Karpas-422 (cell line): ENCODE data around the gene FAM186B. TPM values are rescaled to one million over a fixed set of nuclear protein-coding genes. Genes with fewer than 3 reads are reported as not detected.
A peak's percentile ranks its signal among the peaks of the same experiment; 100 is the strongest.

Source experiments
- DNase-seq: peaks from one replicate; pipeline ENCODE4 v3.0.0-alpha.2; 2015
- H2AFZ ChIP-seq: fragments of 200-600 bp; sonication (generic); 2 replicates; pipeline ENCODE4 v1.6.1; 2014; ENCODE audit warnings: antibody characterized with exemption, low read length, mixed read lengths
- H3K27ac ChIP-seq: fragments of 200-600 bp; sonication (generic); 2 replicates; pipeline ENCODE4 v1.5.1; 2014; ENCODE audit warnings: mild to moderate bottlenecking, low read length, moderate library complexity
- H3K27me3 ChIP-seq: fragments of 200-600 bp; sonication (generic); 2 replicates; pipeline ENCODE4 v1.6.1; 2014; ENCODE audit warnings: low read length, mixed read lengths
- H3K36me3 ChIP-seq: fragments of 200-600 bp; sonication (generic); 2 replicates; pipeline ENCODE4 v1.6.1; 2014; ENCODE audit warnings: low read length, mixed read lengths; ENCODE audit not compliant: insufficient read depth
- H3K4me1 ChIP-seq: fragments of 200-600 bp; sonication (generic); 2 replicates; pipeline ENCODE4 v1.6.1; 2014; ENCODE audit warnings: mild to moderate bottlenecking, low read length, mixed read lengths
- H3K4me2 ChIP-seq: fragments of 200-600 bp; sonication (generic); 2 replicates; pipeline ENCODE4 v1.6.1; 2014; ENCODE audit warnings: low read length, low read depth, mild to moderate bottlenecking; ENCODE audit not compliant: poor library complexity, severe bottlenecking
- H3K4me3 ChIP-seq: fragments of 200-600 bp; sonication (generic); 2 replicates; pipeline ENCODE4 v1.5.1; 2014; ENCODE audit warnings: mild to moderate bottlenecking, antibody characterized with exemption, low read length, mixed read lengths
- H3K79me2 ChIP-seq: fragments of 200-600 bp; sonication (generic); 2 replicates; pipeline ENCODE4 v1.6.1; 2014; ENCODE audit warnings: mild to moderate bottlenecking, low read length, mixed read lengths
- H3K9ac ChIP-seq: fragments of 200-600 bp; sonication (generic); 2 replicates; pipeline ENCODE4 v1.6.0; 2014; ENCODE audit warnings: low read length
- H3K9me2 ChIP-seq: fragments of 200-600 bp; sonication (generic), shearing (Covaris generic); replicated peaks from 2 replicates; pipeline ENCODE4 v1.6.0; 2014; ENCODE audit warnings: mild to moderate bottlenecking, low read length, moderate library complexity; ENCODE audit not compliant: insufficient read depth
- H3K9me3 ChIP-seq: fragments of 300-700, 200-600 bp; sonication (generic); 2 replicates; pipeline ENCODE4 v1.6.1; 2014; ENCODE audit warnings: low read length, mixed read lengths
- H4K20me1 ChIP-seq: fragments of 200-600 bp; sonication (generic); 2 replicates; pipeline ENCODE4 v1.6.1; 2014; ENCODE audit warnings: mild to moderate bottlenecking, antibody characterized with exemption, low read length, low read depth; ENCODE audit not compliant: insufficient read depth
- total RNA-seq: library from RNA; depleted of rRNA; stranded (reverse); fragments of >200 nt; shearing (Covaris generic); gene quantifications from 2 replicates; pipeline ENCODE4 v1.2.3, GENCODE V29; 2014; ENCODE audit warnings: low replicate concordance

The FAM186B gene
- total RNA-seq, 1 experiment from 2014 or later: not detected

- Histone ChIP-seq H3K27me3 (no peaks in the 10 kb centered on the region), H3K27ac (no peak overlapping the region), H3K36me3 (peaks cover 8% of the 10 kb centered on the region; the same call in 1 of the 2 replicates), H3K4me3 (no peak overlapping the region), H3K4me2 (no peak overlapping the region), H3K9me2 (no peaks in the 10 kb centered on the region), H3K79me2 (no peaks in the 10 kb centered on the region), H4K20me1 (no peaks in the 10 kb centered on the region), H2AFZ (no peak overlapping the region), H3K4me1 (no peaks in the 10 kb centered on the region), H3K9me3 (no peaks in the 10 kb centered on the region), H3K9ac (no peak overlapping the region)
- DNase-seq: no peak
Measured at GRCh38 chr12:49557187-49557916, 48.1 kb downstream of the FAM186B start.

GRCh38 chr12:49556391-49557186 is 48.9 kb downstream of the FAM186B start:
- DNase-seq: no peak

GRCh38 chr12:49555631-49556390 is 49.6 kb downstream of the FAM186B start:
- DNase-seq: no peak
- H3K27me3 ChIP-seq: no peaks in the 10 kb centered on the region
- no peaks in the 10 kb centered on the region for H4K20me1 ChIP-seq
- no peak overlapping the region for H3K4me2 ChIP-seq
- no peaks in the 10 kb centered on the region; the same call in 1 of the 2 replicates for H3K36me3 ChIP-seq
- H2AFZ ChIP-seq: no peak overlapping the region
- no peak overlapping the region for H3K4me3 ChIP-seq
- H3K9me3 ChIP-seq: no peaks in the 10 kb centered on the region
- H3K9me2 ChIP-seq: no peaks in the 10 kb centered on the region
- no peaks in the 10 kb centered on the region for H3K4me1 ChIP-seq
- H3K79me2 ChIP-seq: no peaks in the 10 kb centered on the region
- no peak overlapping the region for H3K9ac ChIP-seq
- H3K27ac ChIP-seq: no peak overlapping the region

More at GRCh38 chr12:49556391-49557186, 48.9 kb downstream of the FAM186B start:
- Histone ChIP-seq H3K36me3 (peaks cover 5% of the 10 kb centered on the region; the same call in 1 of the 2 replicates), H3K79me2 (no peaks in the 10 kb centered on the region), H3K9me3 (no peaks in the 10 kb centered on the region), H3K4me2 (no peak overlapping the region), H3K9ac (no peak overlapping the region), H3K9me2 (no peaks in the 10 kb centered on the region), H4K20me1 (no peaks in the 10 kb centered on the region), H3K4me1 (no peaks in the 10 kb centered on the region), H2AFZ (no peak overlapping the region), H3K27ac (no peak overlapping the region), H3K4me3 (no peak overlapping the region), H3K27me3 (no peaks in the 10 kb centered on the region)

DNA sequence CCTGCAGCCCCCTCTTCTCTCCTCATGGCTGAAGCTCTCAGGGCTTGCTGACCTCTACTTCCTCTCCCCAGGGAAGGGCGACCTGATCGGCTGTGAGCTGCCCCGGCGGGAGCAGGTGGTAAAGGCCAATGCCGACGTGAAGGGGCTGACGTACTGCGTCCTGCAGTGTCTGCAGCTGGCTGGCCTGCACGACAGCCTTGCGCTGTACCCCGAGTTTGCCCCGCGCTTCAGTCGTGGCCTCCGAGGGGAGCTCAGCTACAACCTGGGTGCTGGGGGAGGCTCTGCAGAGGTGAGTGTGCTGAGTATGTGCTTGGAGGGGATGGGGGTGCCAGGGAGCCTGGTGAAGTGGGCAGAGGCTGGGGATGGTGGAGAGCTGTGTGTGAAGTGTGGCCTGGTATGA is 51.2 kb downstream of the FAM186B start:
- no peaks in the 10 kb centered on the region for H3K9me3 ChIP-seq
- H3K79me2 ChIP-seq: no peaks in the 10 kb centered on the region
- no peak overlapping the region for H3K9ac ChIP-seq
- no peaks in the 10 kb centered on the region for H3K9me2 ChIP-seq
- no peaks in the 10 kb centered on the region for H3K4me1 ChIP-seq
- H3K4me3 ChIP-seq: no peak overlapping the region
- H3K27ac ChIP-seq: no peak overlapping the region
- no peaks in the 10 kb centered on the region for H3K27me3 ChIP-seq
- no peak overlapping the region for H3K4me2 ChIP-seq
- no peaks in the 10 kb centered on the region; the same call in 1 of the 2 replicates for H3K36me3 ChIP-seq
- no peak overlapping the region for H2AFZ ChIP-seq
- DNase-seq: no peak
- H4K20me1 ChIP-seq: no peaks in the 10 kb centered on the region

- Histone ChIP-seq H3K4me1 (no peaks in the 10 kb centered on the region), H3K9me3 (no peaks in the 10 kb centered on the region), H2AFZ (no peak overlapping the region), H3K36me3 (no peaks in the 10 kb centered on the region; the same call in 1 of the 2 replicates), H3K4me3 (no peak overlapping the region), H3K9ac (no peak overlapping the region), H3K27ac (no peak overlapping the region), H3K27me3 (no peaks in the 10 kb centered on the region), H3K4me2 (no peak overlapping the region), H3K9me2 (no peaks in the 10 kb centered on the region), H3K79me2 (no peaks in the 10 kb centered on the region), H4K20me1 (no peaks in the 10 kb centered on the region)
- peak; percentile 86 for DNase-seq
Measured at GRCh38 chr12:49553512-49554088, 51.8 kb downstream of the FAM186B start.

- no peaks in the 10 kb centered on the region for H3K27me3 ChIP-seq
Measured at GRCh38 chr12:49552899-49553298, 52.5 kb downstream of the FAM186B start.

DNA sequence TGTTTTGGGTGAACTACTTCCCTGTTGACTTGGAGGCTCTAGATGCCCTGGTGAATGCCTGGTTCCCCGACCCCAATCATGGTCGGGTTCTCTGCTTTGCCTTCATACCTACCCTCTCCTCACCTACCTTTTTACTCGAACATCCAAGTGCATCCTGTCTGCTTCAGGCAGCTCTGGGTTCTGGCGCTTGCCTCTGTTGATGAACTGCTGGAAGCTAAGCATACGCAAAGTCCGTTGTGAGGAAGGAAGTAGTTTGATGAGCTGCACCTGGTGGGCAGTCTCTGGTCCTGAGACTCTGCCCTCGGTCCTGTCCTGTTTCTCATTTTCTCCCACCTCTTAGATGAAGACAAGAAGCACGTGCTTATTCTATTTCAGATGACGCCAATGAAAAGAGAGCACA is 53.0 kb downstream of the FAM186B start:
- Histone ChIP-seq H3K79me2 (no peaks in the 10 kb centered on the region), H3K9me3 (no peaks in the 10 kb centered on the region), H3K9me2 (no peaks in the 10 kb centered on the region), H3K27ac (no peak overlapping the region), H4K20me1 (no peaks in the 10 kb centered on the region), H3K4me2 (no peak overlapping the region), H2AFZ (no peak overlapping the region), H3K4me3 (no peak overlapping the region), H3K27me3 (no peaks in the 10 kb centered on the region), H3K9ac (no peak overlapping the region), H3K36me3 (no peaks in the 10 kb centered on the region), H3K4me1 (no peaks in the 10 kb centered on the region)
- DNase-seq: no peak

More at GRCh38 chr12:49552899-49553298, 52.5 kb downstream of the FAM186B start:
- H2AFZ ChIP-seq: no peak overlapping the region
- H3K9ac ChIP-seq: no peak overlapping the region
- H3K79me2 ChIP-seq: no peaks in the 10 kb centered on the region
- H3K27ac ChIP-seq: no peak overlapping the region
- no peaks in the 10 kb centered on the region for H4K20me1 ChIP-seq
- no peak overlapping the region for H3K4me2 ChIP-seq
- H3K36me3 ChIP-seq: no peaks in the 10 kb centered on the region
- DNase-seq: no peak
- no peaks in the 10 kb centered on the region for H3K4me1 ChIP-seq
- no peaks in the 10 kb centered on the region for H3K9me2 ChIP-seq
- H3K9me3 ChIP-seq: no peaks in the 10 kb centered on the region
- H3K4me3 ChIP-seq: no peak overlapping the region
